Measurements from ENCODE around the gene ZNF536.

DNA sequence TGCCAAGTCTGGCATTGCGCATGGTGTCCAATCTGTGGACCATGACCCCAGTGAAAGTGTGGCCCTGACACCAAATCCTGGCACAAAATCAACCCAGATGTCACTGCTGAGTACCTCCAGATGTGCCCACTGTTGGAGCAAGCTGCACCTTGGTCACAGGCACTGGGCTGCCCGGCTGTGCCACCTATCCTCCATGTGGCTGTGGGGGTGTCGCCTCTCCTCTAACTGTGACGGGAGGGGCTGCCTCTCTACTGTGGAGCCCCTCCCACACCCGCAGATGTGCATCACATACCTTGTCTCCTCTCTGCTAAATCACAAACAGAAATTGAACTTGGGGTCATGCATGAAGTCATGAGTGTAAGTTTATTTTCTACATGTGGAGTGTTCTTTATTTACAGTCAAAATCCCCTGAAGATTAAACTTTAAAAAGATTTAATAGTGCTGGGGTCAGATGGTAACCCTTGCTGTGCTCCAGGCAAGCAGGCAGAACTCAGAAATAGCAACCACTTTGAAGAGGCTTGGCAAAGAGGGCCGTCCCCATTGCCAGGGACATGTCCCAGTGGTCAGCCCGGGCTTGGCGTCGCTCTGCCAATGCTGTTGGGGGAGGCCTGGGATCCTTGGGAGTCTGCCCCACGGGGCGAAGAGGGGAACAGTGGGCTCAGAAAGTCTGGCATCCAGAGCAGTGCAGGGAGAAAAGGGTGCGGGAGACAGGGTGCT is 46.4 kb upstream of the ZNF536 start:
- TF ChIP-seq, protein P1, sequence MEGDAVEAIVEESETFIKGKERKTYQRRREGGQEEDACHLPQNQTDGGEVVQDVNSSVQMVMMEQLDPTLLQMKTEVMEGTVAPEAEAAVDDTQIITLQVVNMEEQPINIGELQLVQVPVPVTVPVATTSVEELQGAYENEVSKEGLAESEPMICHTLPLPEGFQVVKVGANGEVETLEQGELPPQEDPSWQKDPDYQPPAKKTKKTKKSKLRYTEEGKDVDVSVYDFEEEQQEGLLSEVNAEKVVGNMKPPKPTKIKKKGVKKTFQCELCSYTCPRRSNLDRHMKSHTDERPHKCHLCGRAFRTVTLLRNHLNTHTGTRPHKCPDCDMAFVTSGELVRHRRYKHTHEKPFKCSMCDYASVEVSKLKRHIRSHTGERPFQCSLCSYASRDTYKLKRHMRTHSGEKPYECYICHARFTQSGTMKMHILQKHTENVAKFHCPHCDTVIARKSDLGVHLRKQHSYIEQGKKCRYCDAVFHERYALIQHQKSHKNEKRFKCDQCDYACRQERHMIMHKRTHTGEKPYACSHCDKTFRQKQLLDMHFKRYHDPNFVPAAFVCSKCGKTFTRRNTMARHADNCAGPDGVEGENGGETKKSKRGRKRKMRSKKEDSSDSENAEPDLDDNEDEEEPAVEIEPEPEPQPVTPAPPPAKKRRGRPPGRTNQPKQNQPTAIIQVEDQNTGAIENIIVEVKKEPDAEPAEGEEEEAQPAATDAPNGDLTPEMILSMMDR (IDR thresholded peaks at IDR 0.05), result no peak
- TF ChIP-seq POLR2AphosphoS5 (IDR thresholded peaks at IDR 0.05), result no peak
